Embryonic facial prominence (tissue), 1 donor: Measurements from ENCODE around the gene AIFM3.

Experiments used
- DNase-seq: peaks from one replicate; pipeline ENCODE4 v3.0.0-alpha.2; 2016; ENCODE audit errors: extremely low spot score

AIFM3 gene

DNA sequence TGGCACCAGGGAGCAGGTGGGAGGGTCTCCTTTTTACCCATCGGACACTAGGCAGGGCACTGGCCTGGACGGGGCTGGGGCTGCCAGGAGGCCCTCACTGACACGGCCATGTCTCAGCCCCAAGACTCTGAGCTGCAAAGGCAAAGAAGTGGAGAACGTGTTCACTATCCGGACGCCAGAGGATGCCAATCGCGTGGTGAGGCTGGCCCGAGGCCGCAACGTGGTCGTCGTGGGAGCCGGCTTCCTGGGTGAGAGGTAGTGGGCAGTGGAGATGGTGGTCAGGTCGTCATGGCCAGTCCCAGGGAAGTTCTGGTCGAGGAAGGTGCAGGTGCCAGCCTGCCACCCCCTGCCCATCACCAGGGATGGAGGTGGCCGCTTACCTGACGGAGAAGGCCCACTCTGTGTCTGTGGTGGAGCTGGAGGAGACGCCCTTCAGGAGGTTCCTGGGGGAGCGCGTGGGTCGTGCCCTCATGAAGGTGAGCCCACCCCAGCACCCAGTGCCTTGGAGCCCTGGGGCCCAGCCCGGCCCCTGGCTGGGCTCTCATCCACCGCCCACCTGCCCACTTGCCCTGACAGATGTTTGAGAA, 9.3 kb downstream of the AIFM3 start:
- DNase-seq = no peak

- DNase-seq = no peak
Observed at GRCh38 chr22:20977019-20977418, 10.0 kb downstream of the AIFM3 start.

- no peak for DNase-seq
Observed at GRCh38 chr22:20977516-20978170, 10.6 kb downstream of the AIFM3 start.

- no peak for DNase-seq
Observed at GRCh38 chr22:20978419-20978818, 11.4 kb downstream of the AIFM3 start.

DNA sequence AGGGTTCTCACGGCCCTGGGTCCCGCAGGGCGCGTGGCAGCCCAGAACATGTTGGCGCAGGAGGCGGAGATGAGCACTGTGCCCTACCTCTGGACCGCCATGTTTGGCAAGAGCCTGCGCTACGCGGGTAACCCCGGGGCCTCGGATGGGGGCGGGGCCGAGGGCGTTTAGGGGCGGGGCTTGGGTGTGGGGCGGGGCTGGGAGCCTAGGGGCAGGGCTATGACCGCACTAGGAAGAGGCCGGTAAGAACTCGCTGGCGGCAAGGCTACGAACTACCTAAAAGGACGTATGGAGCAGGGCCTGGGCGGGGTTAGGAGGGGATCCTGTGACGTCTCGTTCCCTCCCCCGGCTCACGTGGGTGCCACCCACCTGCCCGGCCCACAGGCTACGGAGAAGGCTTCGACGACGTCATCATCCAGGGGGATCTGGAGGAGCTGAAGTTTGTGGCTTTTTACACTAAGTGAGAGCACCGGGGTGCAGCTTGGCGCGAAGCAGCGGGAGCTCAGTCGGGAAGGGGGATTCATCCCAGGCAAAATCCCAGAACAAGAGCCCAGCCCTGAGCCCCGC, 12.3 kb downstream of the AIFM3 start:
- peak; percentile 28 for DNase-seq

- no peak for DNase-seq
Observed at GRCh38 chr22:20979940-20980453, 12.9 kb downstream of the AIFM3 start.

DNA sequence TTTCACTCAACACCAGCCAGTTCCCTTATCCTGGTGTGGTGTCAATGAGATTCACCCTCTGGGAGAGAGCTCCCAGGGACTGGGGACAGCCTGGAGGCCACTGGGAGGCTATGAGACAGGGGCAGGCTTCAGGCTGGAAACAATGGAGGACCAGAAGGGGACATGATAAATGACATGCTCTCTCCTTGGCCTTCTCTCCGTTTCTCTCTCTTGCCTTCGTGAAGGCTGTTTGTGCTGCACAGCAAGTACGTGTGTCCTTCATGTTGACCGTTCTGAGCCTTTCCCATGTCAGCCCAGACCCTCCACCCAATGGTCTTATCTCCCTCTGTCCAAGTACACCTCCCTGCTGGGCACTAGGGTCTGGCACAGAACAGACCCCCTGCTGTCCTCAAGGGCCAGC, 13.5 kb downstream of the AIFM3 start:
- no peak for DNase-seq

- DNase-seq = no peak
Observed at GRCh38 chr22:20980938-20981722, 14.1 kb downstream of the AIFM3 start.

DNA sequence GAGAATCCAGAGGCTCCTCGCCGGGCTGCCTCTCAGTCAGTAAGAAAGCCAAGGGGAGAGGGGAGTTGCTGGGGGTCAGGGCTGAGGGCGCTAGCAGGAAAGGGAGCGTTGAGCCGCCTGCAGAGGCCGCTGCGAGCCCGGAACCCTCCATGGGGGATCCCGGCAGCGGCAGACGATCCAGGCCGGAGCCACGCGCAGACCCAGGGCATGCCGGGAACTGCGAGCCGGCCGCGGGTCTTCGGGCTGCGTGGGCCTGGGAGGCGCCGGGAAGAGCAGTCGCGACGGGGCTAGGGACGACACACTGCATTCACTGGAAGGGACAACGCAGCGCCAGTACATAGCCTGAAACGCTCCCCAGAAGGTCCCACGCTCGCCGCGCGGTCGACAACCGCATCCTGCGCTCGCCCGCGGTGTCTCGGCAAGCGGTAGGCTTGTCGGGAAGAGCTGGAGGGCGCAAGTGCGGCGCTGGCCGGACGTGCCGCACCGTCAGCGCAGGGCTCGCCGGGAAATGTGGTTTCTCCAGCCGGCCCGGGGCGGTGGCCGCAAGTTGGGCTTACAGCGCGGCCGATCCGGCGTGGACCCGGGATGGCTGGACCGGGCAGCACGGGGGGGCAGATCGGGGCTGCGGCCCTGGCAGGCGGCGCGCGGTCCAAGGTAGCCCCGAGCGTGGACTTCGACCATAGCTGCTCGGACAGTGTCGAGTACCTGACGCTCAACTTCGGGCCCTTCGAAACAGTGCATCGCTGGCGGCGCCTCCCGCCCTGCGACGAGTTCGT, 14.9 kb downstream of the AIFM3 start, which contains the start of gene LZTR1:
Gene LZTR1 (plus strand): TSS at position 511 of the 776 bp plus-strand sequence. CDS start 75 bp downstream, at position 586.
- DNase-seq = peak; percentile 50

DNA sequence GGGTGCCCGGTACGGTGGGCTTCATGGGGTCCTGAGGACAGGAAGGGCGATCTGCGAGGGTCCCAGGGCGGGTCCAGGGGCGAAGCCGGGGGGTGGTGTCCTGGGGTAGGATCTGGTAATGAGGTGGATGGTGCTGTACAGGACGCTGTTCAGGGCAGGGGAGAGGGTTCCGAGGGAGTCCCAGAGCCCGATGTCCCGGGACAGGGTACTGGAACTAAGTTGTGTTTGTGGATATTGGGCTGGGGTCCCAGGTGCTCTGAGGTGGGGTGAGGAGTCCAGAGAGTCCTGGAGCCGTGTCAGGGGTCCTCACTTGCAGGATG, 15.5 kb downstream of the AIFM3 start:
- DNase-seq = no peak

- no peak for DNase-seq
Observed at GRCh38 chr22:20983081-20983771, 16.2 kb downstream of the AIFM3 start.

DNA sequence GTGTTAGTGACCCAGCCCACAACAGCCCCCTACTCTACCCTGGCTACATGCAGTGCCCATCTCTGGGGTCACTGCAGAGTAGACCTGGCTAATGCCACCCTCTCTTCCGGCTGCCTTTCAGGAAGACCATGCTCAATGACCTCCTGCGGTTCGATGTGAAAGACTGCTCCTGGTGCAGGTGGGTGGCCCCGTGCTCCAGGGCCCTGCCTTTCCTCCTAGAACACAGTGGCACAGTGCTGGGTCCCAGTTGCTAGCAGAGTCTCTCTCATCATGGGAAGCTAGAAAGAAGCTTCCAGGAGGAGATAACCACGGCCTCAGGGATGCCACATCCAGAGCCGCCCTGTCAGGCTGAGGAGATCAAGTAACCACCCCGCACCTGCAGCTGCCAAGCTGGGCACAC, 18.7 kb downstream of the AIFM3 start:
- DNase-seq = no peak

DNA sequence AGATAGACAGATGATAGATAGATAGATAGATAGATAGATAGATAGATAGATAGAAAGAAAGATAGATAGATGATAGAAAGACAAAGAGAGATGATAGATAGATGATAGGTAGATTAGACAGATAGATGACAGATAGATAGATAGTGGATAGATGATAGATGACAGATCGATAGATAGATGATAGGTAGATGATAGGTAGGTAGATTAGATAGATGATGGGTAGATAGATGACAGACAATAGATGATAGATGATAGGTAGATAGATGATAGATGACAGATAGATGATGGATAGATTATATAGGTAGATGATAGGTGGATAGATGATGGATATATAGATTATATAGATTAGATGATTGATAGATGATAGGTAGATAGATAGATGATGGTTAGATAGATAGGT, 19.3 kb downstream of the AIFM3 start:
- no peak for DNase-seq

- no peak for DNase-seq
Observed at GRCh38 chr22:20987375-20987774, 20.3 kb downstream of the AIFM3 start.

- no peak for DNase-seq
Observed at GRCh38 chr22:20988573-20989322, 21.7 kb downstream of the AIFM3 start.

DNA sequence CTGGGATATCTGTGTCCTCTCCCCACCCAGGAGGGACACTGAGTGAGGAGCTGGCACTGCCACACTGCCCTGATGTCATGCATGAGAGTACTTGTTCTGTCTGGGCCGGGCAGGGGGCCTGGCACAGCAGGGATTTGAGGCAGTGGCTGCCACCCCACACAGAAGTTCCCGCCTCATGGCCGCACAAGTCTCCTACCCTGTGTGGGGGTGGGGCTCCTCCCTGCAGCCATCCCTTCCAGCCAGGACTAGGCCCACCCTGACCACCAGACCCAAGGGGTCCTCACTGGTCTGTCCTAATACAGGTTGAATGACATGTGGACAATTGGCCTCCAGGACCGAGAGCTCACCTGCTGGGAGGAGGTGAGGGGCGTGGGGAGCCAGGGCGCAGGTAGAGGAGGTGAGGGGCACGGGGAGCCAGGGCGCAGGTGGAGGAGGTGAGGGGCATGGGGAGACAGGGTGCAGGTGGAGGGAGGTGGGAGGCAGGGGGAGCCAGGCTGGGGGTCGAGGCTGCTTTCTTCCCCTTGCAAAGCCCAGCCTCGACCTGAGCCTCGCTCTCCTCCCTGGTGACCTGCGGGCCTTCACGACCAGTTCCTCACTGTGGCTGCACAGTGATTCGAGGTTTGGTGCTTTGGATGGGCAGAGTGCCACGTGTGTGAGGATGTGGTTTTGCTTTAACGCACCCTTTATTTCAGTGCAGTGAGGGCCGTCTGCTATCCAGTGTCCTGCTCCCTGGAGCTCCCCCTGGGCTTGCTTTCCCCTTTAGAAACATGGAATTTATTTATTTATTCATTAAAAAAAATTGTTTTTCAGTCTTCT, 22.5 kb downstream of the AIFM3 start:
- no peak for DNase-seq

- DNase-seq = no peak
Observed at GRCh38 chr22:20990184-20991180, 23.4 kb downstream of the AIFM3 start.
